NCI-H2107 treated with DMSO at 0.1 percent for 48 hours (cell line): ENCODE data around the gene C19orf73.
"Not testable (repeated sequence)": the region's sequence is repeated elsewhere in the genome, so short reads cannot be mapped to it uniquely, and the experiment has no call there.

Experiments used
- DNase-seq: peaks from one replicate; lab custom pipeline; 2025; ENCODE audit not compliant: unreplicated experiment; lab: John Stamatoyannopoulos, UW

C19orf73 gene

GRCh38 chr19:49123285-49123684 lies 4.3 kb upstream of the C19orf73 start:
- DNase-seq = not testable (repeated sequence)

- not testable (repeated sequence) for DNase-seq
These were observed 2.9 kb upstream of the C19orf73 start for GRCh38 chr19:49121841-49122240.

- no peak for DNase-seq
These were observed 1.9 kb upstream of the C19orf73 start for GRCh38 chr19:49120868-49121267.

- no peak for DNase-seq
These were observed 1.4 kb upstream of the C19orf73 start for GRCh38 chr19:49120325-49120683.

GRCh38 chr19:49119411-49120324 lies 725 bp upstream of the C19orf73 start, which contains the start of gene PPFIA3:
PPFIA3 (plus strand) TSS chr19:49119544; CDS start chr19:49127874, 8,330 bp downstream.
- no peak for DNase-seq

GRCh38 chr19:49117677-49118564 lies 1.0 kb downstream of the C19orf73 start:
- no peak for DNase-seq

GRCh38 chr19:49116544-49116943 lies 2.4 kb downstream of the C19orf73 start:
- no peak for DNase-seq

GRCh38 chr19:49114630-49115363 lies 4.1 kb downstream of the C19orf73 start:
- DNase-seq = no peak

GRCh38 chr19:49113762-49114629 lies 4.9 kb downstream of the C19orf73 start, which contains the start of gene LIN7B:
LIN7B (plus strand) TSS chr19:49114370; CDS start chr19:49114405, 35 bp downstream.
- DNase-seq = no peak

- DNase-seq = no peak
These were observed 7.5 kb downstream of the C19orf73 start for GRCh38 chr19:49111218-49111998.

GRCh38 chr19:49110567-49110966 lies 8.4 kb downstream of the C19orf73 start:
- no peak for DNase-seq

- no peak for DNase-seq
These were observed 9.2 kb downstream of the C19orf73 start for GRCh38 chr19:49109569-49110233.

- no peak for DNase-seq
These were observed 9.9 kb downstream of the C19orf73 start for GRCh38 chr19:49109051-49109450.

- DNase-seq = no peak
These were observed 11.1 kb downstream of the C19orf73 start for GRCh38 chr19:49107625-49108459.

- peak; percentile 2 for DNase-seq
These were observed 12.3 kb downstream of the C19orf73 start for GRCh38 chr19:49106648-49107135.

- no peak for DNase-seq
These were observed 14.6 kb downstream of the C19orf73 start for GRCh38 chr19:49104229-49104864.
